M059J (cell line): Measurements from ENCODE around the gene RAB20. TPM values are rescaled to one million over a fixed set of nuclear protein-coding genes. Genes with fewer than 3 reads are reported as not detected.
"Not testable (repeated sequence)": the region's sequence is repeated elsewhere in the genome, so short reads cannot be mapped to it uniquely, and the experiment has no call there.

Experiments
- DNase-seq: peaks from one replicate; pipeline ENCODE4 v3.0.0-alpha.2; 2012; ENCODE audit warnings: low read depth
- total RNA-seq: library from RNA; depleted of rRNA; stranded (reverse); fragments of >200 nt; shearing (Covaris generic); gene quantifications from 2 replicates; pipeline ENCODE4 v1.2.3, GENCODE V29; 2014

The RAB20 gene
- total RNA-seq, 1 experiment from 2014 or later: 9.3 TPM

GRCh38 chr13:110554946-110555345 is 6.6 kb downstream of the RAB20 start:
- DNase-seq: no peak

DNA sequence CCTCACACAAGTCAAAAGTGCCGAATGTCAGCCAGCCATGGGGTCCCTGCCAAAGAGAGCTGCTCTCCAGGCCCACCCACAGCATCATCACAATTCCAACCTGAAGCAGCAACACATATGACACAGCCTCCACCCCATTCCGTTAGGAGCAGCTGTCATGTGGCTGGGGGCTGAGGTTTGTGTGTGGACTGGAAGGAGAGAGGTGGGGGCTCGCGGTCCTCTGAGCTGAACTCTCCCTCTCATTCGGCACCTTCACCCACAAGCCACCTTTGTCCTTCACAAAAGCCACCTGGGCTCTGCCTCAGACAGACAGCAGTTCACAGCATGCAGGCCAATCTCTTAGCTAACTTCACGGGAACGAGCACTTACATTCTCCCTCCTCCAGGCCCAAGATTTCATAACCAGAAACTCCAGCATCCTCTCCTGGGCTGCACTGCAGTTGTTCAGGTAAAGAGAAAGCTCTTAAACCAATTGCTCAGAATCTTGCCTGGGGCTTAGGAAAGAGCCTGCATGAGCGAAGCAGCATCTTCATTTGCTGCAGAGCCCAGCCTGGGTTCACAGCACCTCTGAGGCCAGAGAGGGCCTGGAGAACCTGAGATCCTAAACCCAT is 7.2 kb downstream of the RAB20 start:
- no peak for DNase-seq

DNA sequence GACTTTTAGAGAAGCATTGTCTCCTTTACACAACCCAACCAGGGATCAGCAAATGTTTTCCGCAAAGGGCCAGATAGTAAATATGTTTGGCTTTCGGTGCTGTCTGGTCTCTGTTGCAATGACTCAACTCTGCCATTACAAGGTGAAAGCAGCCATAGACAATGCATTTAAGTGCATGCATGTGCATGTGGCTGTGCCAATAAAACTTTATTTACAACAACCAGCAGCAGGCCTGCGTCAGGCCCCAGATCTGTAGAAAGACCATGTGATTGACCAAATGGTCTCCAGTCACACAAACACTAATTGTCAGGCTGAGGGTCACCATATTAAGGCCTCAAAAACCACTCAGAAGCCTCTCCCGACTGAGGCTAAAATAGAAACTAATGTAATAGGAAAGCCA is 8.1 kb downstream of the RAB20 start:
- DNase-seq: no peak

DNA sequence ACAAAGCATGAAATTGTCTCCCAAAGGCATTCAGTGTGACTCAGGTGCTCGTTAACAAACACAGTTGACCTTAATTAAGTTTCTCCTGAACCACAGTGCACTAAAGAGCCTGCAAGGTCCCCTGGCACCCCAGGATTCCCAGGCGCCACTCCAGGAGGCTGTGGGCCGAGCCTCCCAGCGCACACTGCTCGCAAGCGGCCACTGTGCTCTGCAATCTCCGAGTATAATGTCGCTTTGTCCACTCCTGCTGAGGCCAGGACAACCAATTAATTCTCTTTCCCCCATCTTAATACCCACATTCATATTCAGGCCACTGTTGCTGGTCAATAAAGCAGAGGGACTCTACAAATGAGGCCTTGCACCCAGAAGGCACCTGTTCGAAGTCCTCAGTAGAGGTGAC is 8.8 kb downstream of the RAB20 start:
- no peak for DNase-seq

GRCh38 chr13:110551284-110551683 is 10.2 kb downstream of the RAB20 start:
- no peak for DNase-seq

GRCh38 chr13:110549795-110550160 is 11.7 kb downstream of the RAB20 start:
- DNase-seq: no peak

- DNase-seq: no peak
Measured at GRCh38 chr13:110548891-110549794, 12.4 kb downstream of the RAB20 start.

GRCh38 chr13:110546926-110547325 is 14.6 kb downstream of the RAB20 start:
- DNase-seq: peak; percentile 95

DNA sequence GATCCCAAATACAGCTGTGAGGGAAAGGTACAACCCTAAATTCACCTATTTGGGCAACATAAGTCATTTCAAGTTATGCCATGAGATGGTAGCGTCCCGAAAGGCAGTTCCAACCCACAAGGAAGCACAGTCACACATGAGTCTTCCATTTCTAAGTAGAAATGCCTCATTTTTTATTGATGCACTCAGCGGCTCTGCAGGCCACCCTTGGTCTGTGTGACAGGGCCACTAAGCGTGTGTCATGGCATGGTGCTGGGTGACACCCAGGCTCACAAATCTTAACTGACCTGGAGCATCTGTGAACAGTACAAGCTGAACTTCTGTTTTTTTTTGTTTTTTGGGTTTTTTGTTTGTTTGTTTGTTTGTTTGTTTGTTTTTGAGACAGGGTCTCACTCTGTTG is 15.1 kb downstream of the RAB20 start:
- DNase-seq: peak; percentile 18

DNA sequence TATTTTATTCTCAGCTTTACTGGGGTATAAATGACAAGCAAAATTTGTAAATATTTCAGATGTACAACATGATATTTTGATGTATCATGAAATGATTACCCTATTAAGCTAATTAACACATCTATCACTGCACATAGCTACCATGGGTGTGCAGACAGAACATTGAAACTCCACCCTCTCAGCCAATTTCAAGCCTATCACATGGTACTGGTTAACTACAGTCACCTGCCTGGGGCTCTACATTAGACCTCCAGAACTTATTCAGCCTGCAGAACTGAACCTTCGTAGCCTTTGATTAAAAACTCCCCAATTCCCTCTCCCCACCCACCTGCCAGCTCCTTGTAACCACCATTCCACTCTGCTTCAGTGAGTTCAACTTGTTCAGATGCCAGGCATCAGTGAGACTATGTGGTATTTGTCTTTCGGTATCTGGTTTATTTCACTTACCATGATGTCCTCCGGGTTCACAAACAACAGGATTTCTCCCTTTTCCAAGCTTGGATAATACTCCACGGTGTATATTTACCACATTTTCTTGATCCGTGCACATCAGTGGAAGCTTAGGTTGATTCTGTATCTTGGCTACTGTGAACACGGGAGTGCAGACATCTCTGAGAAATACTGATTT is 19.2 kb downstream of the RAB20 start:
- DNase-seq: no peak

GRCh38 chr13:110541526-110541920 is 20.0 kb downstream of the RAB20 start:
- no peak for DNase-seq

- no peak for DNase-seq
Measured at GRCh38 chr13:110540871-110541525, 20.5 kb downstream of the RAB20 start.

GRCh38 chr13:110539894-110540293 is 21.6 kb downstream of the RAB20 start:
- no peak for DNase-seq

- DNase-seq: no peak
Measured at GRCh38 chr13:110538632-110539031, 22.9 kb downstream of the RAB20 start.

- DNase-seq: no peak
Measured at GRCh38 chr13:110536006-110536693, 25.4 kb downstream of the RAB20 start.

DNA sequence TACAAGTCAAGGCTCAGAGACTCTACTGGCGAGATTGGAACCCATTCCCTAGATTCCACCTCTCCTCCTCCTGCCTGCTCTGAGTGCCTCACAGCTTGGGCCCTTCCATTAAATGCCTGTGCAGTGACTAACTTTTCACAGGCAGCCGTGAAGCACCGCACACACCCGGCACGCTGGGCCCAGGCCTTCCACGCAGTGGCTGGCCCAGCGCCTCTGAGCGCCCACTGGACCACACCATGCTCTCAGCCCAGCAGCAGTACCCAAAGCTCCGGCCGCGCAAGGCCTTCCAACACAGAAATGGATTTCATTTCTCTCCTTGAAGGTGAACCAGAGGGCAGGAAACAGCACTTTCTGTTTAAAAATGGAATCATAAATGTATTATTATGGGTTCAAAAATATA is 26.0 kb downstream of the RAB20 start:
- DNase-seq: no peak

GRCh38 chr13:110533771-110534670 is 27.5 kb downstream of the RAB20 start:
- DNase-seq: no peak

- DNase-seq: not testable (repeated sequence)
Measured at GRCh38 chr13:110532258-110532657, 29.3 kb downstream of the RAB20 start.

GRCh38 chr13:110531671-110532083 is 29.8 kb downstream of the RAB20 start:
- DNase-seq: no peak

DNA sequence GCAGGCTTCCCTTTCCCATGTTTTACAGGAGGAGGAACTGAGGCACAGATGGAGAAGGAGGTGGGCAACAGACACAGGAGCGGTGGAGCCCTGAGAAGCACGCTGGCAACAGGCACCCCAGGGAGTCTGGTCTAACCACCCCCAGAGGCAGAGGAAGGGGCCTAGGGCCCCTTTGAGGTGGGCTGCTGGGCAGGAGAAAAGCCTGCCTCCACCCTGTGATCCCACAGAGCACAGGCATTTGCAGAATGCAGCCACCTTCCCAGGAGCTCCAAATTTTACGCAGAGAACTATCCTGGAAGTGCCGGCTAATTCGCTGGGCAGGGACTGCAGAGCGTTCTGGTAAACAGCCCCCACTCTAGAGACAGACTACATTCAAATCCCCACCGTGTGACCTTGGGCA is 30.4 kb downstream of the RAB20 start:
- no peak for DNase-seq
